HepG2 (cell line): ENCODE results near the gene KCNK6.

Experiments
- BHLHE40 ChIP-seq: IDR thresholded peaks from 2 replicates; pipeline ENCODE4 v1.6.1; 2011; ENCODE audit warnings: low read length, improper control_type of control experiment
- CBFB ChIP-seq: sonication (generic); formaldehyde crosslinking; IDR thresholded peaks from 2 replicates; pipeline ENCODE4 v1.4.0; 2020; ENCODE audit warnings: missing genetic modification reagents
- FOXK1 ChIP-seq: sonication (generic); formaldehyde crosslinking; IDR thresholded peaks from 2 replicates; pipeline ENCODE4 v1.4.0; 2020; ENCODE audit warnings: low read depth, missing genetic modification reagents, borderline replicate concordance
- KDM5A ChIP-seq: fragments of 200-600 bp; sonication (generic); IDR thresholded peaks from 2 replicates; pipeline ENCODE4 v1.7.0; 2018; ENCODE audit warnings: antibody characterized with exemption, mild to moderate bottlenecking, low read length, borderline replicate concordance
- MEIS2 ChIP-seq: sonication (generic); formaldehyde crosslinking; IDR thresholded peaks from 2 replicates; pipeline ENCODE4 v1.9.0; 2021; ENCODE audit warnings: mild to moderate bottlenecking, missing genetic modification reagents
- RFX5 ChIP-seq: IDR thresholded peaks from 2 replicates; pipeline ENCODE4 v1.6.1; 2011; ENCODE audit warnings: low read depth, low read length, improper control_type of control experiment
- TBL1XR1 ChIP-seq: fragments of 150-350 bp; IDR thresholded peaks from 2 replicates; pipeline ENCODE4 v1.6.1; 2014; ENCODE audit warnings: borderline replicate concordance, low read length; ENCODE audit not compliant: partially characterized antibody
- TBX3 ChIP-seq: fragments of 450-650 bp; IDR thresholded peaks from 2 replicates; pipeline ENCODE4 v1.6.1; 2017; ENCODE audit warnings: antibody characterized with exemption, mild to moderate bottlenecking, inconsistent platforms, borderline replicate concordance
- ZSCAN21 ChIP-seq: sonication (generic); formaldehyde crosslinking; IDR thresholded peaks from 2 replicates; pipeline ENCODE4 v1.8.0; 2022; ENCODE audit warnings: mild to moderate bottlenecking, missing genetic modification reagents, moderate library complexity, borderline replicate concordance

- TF ChIP-seq MEIS2 (CRISPR knock-in tag) (no peak), TBX3 (no peak), FOXK1 (CRISPR knock-in tag) (no peak), BHLHE40 (no peak), KDM5A (no peak), ZSCAN21 (CRISPR knock-in tag) (no peak), CBFB (CRISPR knock-in tag) (no peak), RFX5 (no peak), TBL1XR1 (no peak)
Observed at GRCh38 chr19:38333245-38333644, 13.6 kb downstream of the KCNK6 start.
